ENCODE data around the gene LRRC61.

Gene LRRC61

GRCh38 chr7:150365673-150366398 lies 42.7 kb downstream of the LRRC61 start:
- Histone ChIP-seq H3K27ac (ENCODE audit: low read depth, low read length) (peak overlapping the region; percentile 60), H4K12ac (ENCODE audit: low read depth, low read length) (no peak overlapping the region), H2BK5ac (ENCODE audit: low read depth, low read length, poor library complexity) (peak overlapping the region; percentile 38), H3K36me3 (ENCODE audit: control insufficient read depth in 1 of 2, insufficient read depth in 2 of 2, low read length in 2 of 2) (peaks cover 12% of the 10 kb centered on the region in 2 experiments), H2BK120ac (ENCODE audit: insufficient read depth, low read length, poor library complexity) (no peak overlapping the region), H3K79me1 (ENCODE audit: low read length) (peaks cover 45% of the 10 kb centered on the region), H3K14ac (ENCODE audit: low read length) (no peak overlapping the region), H2AK5ac (ENCODE audit: low read length) (no peak overlapping the region), H4K8ac (ENCODE audit: low read depth, low read length) (no peak overlapping the region), H3K4me3 (ENCODE audit: low read depth, low read length) (no peak overlapping the region), H3K4me2 (ENCODE audit: low read length) (no peak overlapping the region), H3K18ac (ENCODE audit: low read length) (no peak overlapping the region), H3K4ac (ENCODE audit: low read depth, low read length) (no peak overlapping the region), H3K27me3 (ENCODE audit: insufficient read depth, low read length) (no peaks in the 10 kb centered on the region), H3K23ac (ENCODE audit: low read length) (no peak overlapping the region), H2AFZ (ENCODE audit: insufficient read depth, low read length, poor library complexity) (no peak overlapping the region), H3K9ac (ENCODE audit: low read length) (no peak overlapping the region), H2BK12ac (ENCODE audit: low read length) (no peak overlapping the region), H3K9me3 (ENCODE audit: insufficient read depth, low read depth, low read length) (no peaks in the 10 kb centered on the region), H3K4me1 (ENCODE audit: control insufficient read depth in 1 of 2, insufficient read depth in 2 of 2, low read length in 2 of 2) (peaks cover 24 to 34% of the 10 kb centered on the region in 2 experiments), H3K79me2 (ENCODE audit: control insufficient read depth, insufficient read depth, low read length, poor library complexity) (peaks cover 25% of the 10 kb centered on the region), H4K91ac (ENCODE audit: low read depth, low read length) (no peak overlapping the region)
- peak in 1 of 2 donors; percentile 16 for DNase-seq
- WGBS (ENCODE audit: extremely low coverage, insufficient coverage, insufficient read length): no CpG with 5 or more reads among the region's 5 CpGs

- Histone ChIP-seq H4K12ac (ENCODE audit: low read depth, low read length) (peak overlapping the region; percentile 94), H3K9ac (ENCODE audit: low read length) (no peak overlapping the region), H2BK120ac (ENCODE audit: insufficient read depth, low read length, poor library complexity) (peak overlapping the region; percentile 97), H3K27ac (ENCODE audit: low read depth, low read length) (peak overlapping the region; percentile 100), H3K23ac (ENCODE audit: low read length) (no peak overlapping the region), H3K79me2 (ENCODE audit: control insufficient read depth, insufficient read depth, low read length, poor library complexity) (peaks cover 41% of the 10 kb centered on the region), H3K14ac (ENCODE audit: low read length) (peak overlapping the region; percentile 82), H2BK5ac (ENCODE audit: low read depth, low read length, poor library complexity) (peak overlapping the region; percentile 99), H2AFZ (ENCODE audit: insufficient read depth, low read length, poor library complexity) (peak overlapping the region; percentile 77), H4K91ac (ENCODE audit: low read depth, low read length) (peak overlapping the region; percentile 98), H3K79me1 (ENCODE audit: low read length) (peaks cover 52% of the 10 kb centered on the region), H3K4me2 (ENCODE audit: low read length) (peak overlapping the region; percentile 72), H3K4ac (ENCODE audit: low read depth, low read length) (peak overlapping the region; percentile 92), H2AK5ac (ENCODE audit: low read length) (peak overlapping the region; percentile 94), H3K9me3 (ENCODE audit: insufficient read depth, low read depth, low read length) (no peaks in the 10 kb centered on the region), H2BK12ac (ENCODE audit: low read length) (peak overlapping the region; percentile 94), H3K4me3 (ENCODE audit: low read depth, low read length) (no peak overlapping the region), H3K36me3 (ENCODE audit: control insufficient read depth in 1 of 2, insufficient read depth in 2 of 2, low read length in 2 of 2) (peaks cover 30% of the 10 kb centered on the region in 2 experiments), H3K4me1 (ENCODE audit: control insufficient read depth in 1 of 2, insufficient read depth in 2 of 2, low read length in 2 of 2) (peaks cover 35 to 40% of the 10 kb centered on the region in 2 experiments), H4K8ac (ENCODE audit: low read depth, low read length) (peak overlapping the region; percentile 92), H3K27me3 (ENCODE audit: insufficient read depth, low read length) (no peaks in the 10 kb centered on the region), H3K18ac (ENCODE audit: low read length) (peak overlapping the region; percentile 91)
- no CpG with 5 or more reads among the region's 8 CpGs for whole genome bisulfite sequencing (ENCODE audit: extremely low coverage, insufficient coverage, insufficient read length)
- no peak for DNase-seq
Observed at GRCh38 chr7:150367677-150368095, 44.5 kb downstream of the LRRC61 start.

- Histone ChIP-seq H3K4me3 (ENCODE audit: low read depth, low read length) (peak within 1 kb of the TSS; percentile 83), H2AFZ (ENCODE audit: insufficient read depth, low read length, poor library complexity) (peak within 1 kb of the TSS; percentile 90)
Observed at GRCh38 chr7:150368096-150368883, 45.1 kb downstream of the LRRC61 start, which contains the start of gene REPIN1. Gene REPIN1 (plus strand): TSS chr7:150368822. CDS start chr7:150369712, 890 bp downstream.

More at GRCh38 chr7:150368096-150368883, 45.1 kb downstream of the LRRC61 start, which contains the start of gene REPIN1:
- peak; percentile 86 to 88 for DNase-seq
- Histone ChIP-seq H3K9ac (ENCODE audit: low read length) (peak within 1 kb of the TSS; percentile 85), H3K4me2 (ENCODE audit: low read length) (peak within 1 kb of the TSS; percentile 72), H2BK120ac (ENCODE audit: insufficient read depth, low read length, poor library complexity) (peak within 1 kb of the TSS; percentile 97), H4K12ac (ENCODE audit: low read depth, low read length) (peak within 1 kb of the TSS; percentile 97), H3K18ac (ENCODE audit: low read length) (peak within 1 kb of the TSS; percentile 100), H2BK5ac (ENCODE audit: low read depth, low read length, poor library complexity) (peak within 1 kb of the TSS; percentile 99), H4K91ac (ENCODE audit: low read depth, low read length) (peak within 1 kb of the TSS; percentile 98), H3K79me1 (ENCODE audit: low read length) (peaks cover 54% of the 10 kb centered on the region), H2AK5ac (ENCODE audit: low read length) (peak within 1 kb of the TSS; percentile 100), H3K27me3 (ENCODE audit: insufficient read depth, low read length) (no peaks in the 10 kb centered on the region), H3K4ac (ENCODE audit: low read depth, low read length) (peak within 1 kb of the TSS; percentile 100), H3K27ac (ENCODE audit: low read depth, low read length) (peak within 1 kb of the TSS; percentile 100), H3K14ac (ENCODE audit: low read length) (peak within 1 kb of the TSS; percentile 99), H3K4me1 (ENCODE audit: control insufficient read depth in 1 of 2, insufficient read depth in 2 of 2, low read length in 2 of 2) (peaks cover 41 to 43% of the 10 kb centered on the region in 2 experiments), H4K8ac (ENCODE audit: low read depth, low read length) (peak within 1 kb of the TSS; percentile 98), H3K9me3 (ENCODE audit: insufficient read depth, low read depth, low read length) (no peaks in the 10 kb centered on the region), H3K79me2 (ENCODE audit: control insufficient read depth, insufficient read depth, low read length, poor library complexity) (peaks cover 44% of the 10 kb centered on the region), H3K36me3 (ENCODE audit: control insufficient read depth in 1 of 2, insufficient read depth in 2 of 2, low read length in 2 of 2) (peaks cover 33 to 35% of the 10 kb centered on the region in 2 experiments), H2BK12ac (ENCODE audit: low read length) (peak within 1 kb of the TSS; percentile 94), H3K23ac (ENCODE audit: low read length) (no peak within 1 kb of the TSS)
- no CpG with 5 or more reads among the region's 85 CpGs for WGBS (ENCODE audit: extremely low coverage, insufficient coverage, insufficient read length)

Data from trophoblast cell (in vitro differentiated cells and primary cell).